ENCODE results near the gene RGS7. TPM values are rescaled to one million over a fixed set of nuclear protein-coding genes. Genes with fewer than 3 reads are reported as not detected.

RGS7 gene
- total RNA-seq, 4 donors from 2014 or later, result 0.39 TPM; not detected in 3

GRCh38 chr1:240776237-240776636 is 580.8 kb downstream of the RGS7 start:
- 49 to 50% methylated on average over 2 of the region's 2 CpGs for WGBS, 2 donors
- TF ChIP-seq CTCF (IDR thresholded peaks at IDR 0.05) (no peak), POLR2A (IDR thresholded peaks at IDR 0.05) (no peak)
- H3K4me3 ChIP-seq (replicated peaks in 1 of 3), result no peak overlapping the region
- H3K36me3 ChIP-seq, result no peaks in the 10 kb centered on the region
- no peaks in the 10 kb centered on the region for H3K9me3 ChIP-seq
- no peaks in the 10 kb centered on the region for H3K27me3 ChIP-seq
- no peak overlapping the region for H3K27ac ChIP-seq
- no peak for DNase-seq
- intact Hi-C loops (cut with DNase I), result no loop called here
- H3K4me1 ChIP-seq, result no peaks in the 10 kb centered on the region

DNA sequence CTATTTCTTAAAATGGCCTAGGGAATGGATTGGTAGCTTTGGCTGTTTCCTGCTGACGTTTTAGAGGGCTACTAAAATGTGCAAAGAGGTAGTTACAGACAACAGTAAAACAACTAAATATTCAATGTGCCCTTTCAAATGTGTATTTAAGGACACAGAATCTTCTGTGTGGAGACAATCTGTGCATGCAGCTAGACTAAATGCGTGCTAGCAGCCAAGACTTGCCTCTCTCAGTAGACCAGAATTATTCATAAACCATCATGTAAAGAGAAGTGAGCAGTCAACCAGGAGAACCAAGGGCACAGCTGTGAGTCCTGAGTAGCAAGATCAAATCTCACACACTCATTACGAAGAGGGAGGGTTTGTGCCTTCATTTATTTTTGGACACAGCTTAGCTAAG is 584.9 kb downstream of the RGS7 start:
- Histone ChIP-seq H3K9me3 (no peaks in the 10 kb centered on the region), H3K4me3 (replicated peaks in 1 of 3) (no peak overlapping the region), H3K4me1 (no peaks in the 10 kb centered on the region), H3K27ac (no peak overlapping the region), H3K36me3 (no peaks in the 10 kb centered on the region), H3K27me3 (no peaks in the 10 kb centered on the region)
- no peak for DNase-seq
- 57 to 73% methylated on average over 3 of the region's 3 CpGs for WGBS, 2 donors
- TF ChIP-seq POLR2A (IDR thresholded peaks at IDR 0.05) (no peak), CTCF (IDR thresholded peaks at IDR 0.05) (no peak)
- intact Hi-C loops (cut with DNase I), result no loop called here

DNA sequence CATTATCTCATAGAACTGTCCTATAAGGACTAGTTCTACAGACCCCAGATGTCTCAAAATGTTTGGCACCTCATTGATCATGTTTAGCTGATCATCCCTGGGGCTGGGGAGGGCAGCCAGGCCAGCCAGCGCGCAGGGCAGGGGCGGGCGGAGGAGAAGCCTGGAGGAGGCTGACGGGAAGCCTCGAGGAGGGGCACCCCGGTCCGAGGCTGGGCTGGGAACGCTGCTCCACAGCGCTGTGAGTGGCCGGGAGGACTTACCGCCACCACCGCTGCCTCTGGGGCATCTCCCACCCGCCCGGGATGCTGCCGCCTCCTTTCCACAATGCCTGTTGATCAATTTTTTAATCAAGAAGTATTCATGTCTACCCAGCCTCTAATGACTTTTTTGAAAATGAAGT is 585.6 kb downstream of the RGS7 start:
- Histone ChIP-seq H3K27me3 (no peaks in the 10 kb centered on the region), H3K4me1 (no peaks in the 10 kb centered on the region), H3K36me3 (no peaks in the 10 kb centered on the region), H3K9me3 (no peaks in the 10 kb centered on the region), H3K27ac (no peak overlapping the region), H3K4me3 (replicated peaks in 1 of 3) (no peak overlapping the region)
- TF ChIP-seq POLR2A (IDR thresholded peaks at IDR 0.05), result no peak
- TF ChIP-seq CTCF (IDR thresholded peaks at IDR 0.05), result no peak
- 89 to 90% methylated on average over 16 of the region's 16 CpGs for WGBS, 2 donors
- intact Hi-C loops (cut with DNase I), result no loop called here
- DNase-seq, result no peak

- H3K4me3 ChIP-seq (replicated peaks in 1 of 3), result no peak overlapping the region
- TF ChIP-seq CTCF (IDR thresholded peaks at IDR 0.05) (no peak), POLR2A (IDR thresholded peaks at IDR 0.05) (no peak)
- H3K4me1 ChIP-seq, result no peaks in the 10 kb centered on the region
- 74 to 77% methylated on average over 4 of the region's 4 CpGs for WGBS, 2 donors
- H3K27me3 ChIP-seq, result no peaks in the 10 kb centered on the region
- no peak for DNase-seq
- intact Hi-C loops (cut with DNase I), result no loop called here
- H3K27ac ChIP-seq, result no peak overlapping the region
- no peaks in the 10 kb centered on the region for H3K9me3 ChIP-seq
- no peaks in the 10 kb centered on the region for H3K36me3 ChIP-seq
Measured at GRCh38 chr1:240768979-240769378, 588.0 kb downstream of the RGS7 start.

- TF ChIP-seq POLR2A (IDR thresholded peaks at IDR 0.05) (no peak), CTCF (IDR thresholded peaks at IDR 0.05) (no peak)
- DNase-seq, result no peak
- Histone ChIP-seq H3K27ac (no peak overlapping the region), H3K36me3 (no peaks in the 10 kb centered on the region), H3K4me1 (no peaks in the 10 kb centered on the region), H3K4me3 (replicated peaks in 1 of 3) (no peak overlapping the region), H3K27me3 (no peaks in the 10 kb centered on the region), H3K9me3 (no peaks in the 10 kb centered on the region)
- intact Hi-C loops (cut with DNase I), result no loop called here
Measured at GRCh38 chr1:240766831-240767230, 590.2 kb downstream of the RGS7 start.

Data from thyroid gland (tissue), 4 donors.